Measurements from ENCODE around the gene ARRB1.

ARRB1 gene

DNA sequence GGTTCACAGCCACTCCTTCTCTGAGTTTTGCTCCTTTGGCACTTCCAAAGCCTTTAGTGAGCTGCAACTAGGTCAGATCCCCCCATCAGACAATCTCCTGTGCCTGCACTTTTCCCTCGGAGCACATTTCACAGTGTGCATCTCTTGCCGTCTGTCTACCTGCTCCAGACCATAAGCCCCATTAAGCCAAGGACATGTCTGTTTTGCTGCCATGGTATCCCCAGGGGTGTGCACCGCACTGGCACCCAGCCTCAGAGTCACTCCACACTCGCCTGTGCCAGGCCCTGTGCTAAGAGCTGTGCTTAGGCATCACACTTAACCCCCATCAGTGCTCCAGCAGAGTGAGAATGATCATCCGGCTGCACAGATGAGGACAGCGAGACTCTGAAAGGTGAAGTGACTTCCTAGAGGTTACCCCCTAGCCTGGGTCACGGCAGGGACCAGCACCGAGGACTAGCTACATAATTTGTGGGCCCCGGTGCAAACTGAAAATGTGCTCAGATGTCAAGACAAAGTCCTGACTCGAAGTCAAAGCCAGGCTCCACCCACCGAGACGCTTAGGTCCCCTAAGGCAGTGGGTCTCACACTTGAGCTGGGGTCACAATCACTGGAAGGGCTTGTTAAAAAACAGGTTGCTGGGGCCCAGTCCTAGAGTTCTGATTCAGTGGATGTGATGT lies 33.9 kb downstream of the ARRB1 start:
- no peak overlapping the region for H3K9ac ChIP-seq (ENCODE audit: low read depth, low read length)
- H3K9me3 ChIP-seq (ENCODE audit: insufficient read depth, low read depth, low read length), result no peaks in the 10 kb centered on the region
- H3K4me3 ChIP-seq (ENCODE audit: low read length), result no peak overlapping the region
- H3K27me3 ChIP-seq (ENCODE audit: insufficient read depth, low read length), result no peaks in the 10 kb centered on the region
- 77% methylated on average over 12 of the region's 12 CpGs for WGBS
- 0 out of 2 replicates have a peak, but pooled peaks cover 3% of the 10 kb centered on the region for H3K4me1 ChIP-seq (ENCODE audit: insufficient read depth, low read length)
- H3K36me3 ChIP-seq (ENCODE audit: insufficient read depth, low read length), result no peaks in the 10 kb centered on the region
- H3K27ac ChIP-seq (ENCODE audit: low read depth, low read length), result no peak overlapping the region

DNA sequence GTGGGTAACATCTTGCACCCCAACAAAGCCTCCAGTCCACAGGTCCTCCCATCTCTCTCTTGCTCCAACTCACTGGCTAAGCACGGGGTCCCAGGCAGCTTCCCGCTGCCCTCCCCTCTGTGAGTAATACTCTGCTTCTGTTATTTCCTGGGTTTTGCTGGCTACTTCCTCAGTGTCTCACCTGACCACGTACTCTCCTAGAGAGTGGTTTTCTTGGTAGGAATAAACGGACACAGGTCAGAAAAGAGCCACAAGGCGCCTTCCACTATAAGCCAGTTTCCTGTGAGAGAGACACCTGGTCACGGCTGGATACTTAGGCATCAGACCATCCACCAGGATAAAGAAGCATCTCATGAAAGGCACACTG lies 36.0 kb downstream of the ARRB1 start:
- 93% methylated on average over 6 of the region's 6 CpGs for WGBS
- no peaks in the 10 kb centered on the region for H3K9me3 ChIP-seq (ENCODE audit: insufficient read depth, low read depth, low read length)
- no peak overlapping the region for H3K9ac ChIP-seq (ENCODE audit: low read depth, low read length)

GRCh38 chr11:75314771-75315438 lies 36.6 kb downstream of the ARRB1 start:
- Histone ChIP-seq H3K9ac (ENCODE audit: low read depth, low read length) (no peak overlapping the region), H3K27ac (ENCODE audit: low read depth, low read length) (no peak overlapping the region), H3K4me3 (ENCODE audit: low read length) (no peak overlapping the region), H3K9me3 (ENCODE audit: insufficient read depth, low read depth, low read length) (no peaks in the 10 kb centered on the region), H3K27me3 (ENCODE audit: insufficient read depth, low read length) (no peaks in the 10 kb centered on the region), H3K4me1 (ENCODE audit: insufficient read depth, low read length) (0 out of 2 replicates have a peak, but pooled peaks cover 3% of the 10 kb centered on the region), H3K36me3 (ENCODE audit: insufficient read depth, low read length) (no peaks in the 10 kb centered on the region)
- 87% methylated on average over 16 of the region's 16 CpGs for whole genome bisulfite sequencing

More for the DNA sequence above, 36.0 kb downstream of the ARRB1 start:
- H3K36me3 ChIP-seq (ENCODE audit: insufficient read depth, low read length), result no peaks in the 10 kb centered on the region
- no peaks in the 10 kb centered on the region for H3K27me3 ChIP-seq (ENCODE audit: insufficient read depth, low read length)
- no peak overlapping the region for H3K27ac ChIP-seq (ENCODE audit: low read depth, low read length)
- 0 out of 2 replicates have a peak, but pooled peaks cover 3% of the 10 kb centered on the region for H3K4me1 ChIP-seq (ENCODE audit: insufficient read depth, low read length)
- no peak overlapping the region for H3K4me3 ChIP-seq (ENCODE audit: low read length)

- H3K36me3 ChIP-seq (ENCODE audit: insufficient read depth, low read length), result no peaks in the 10 kb centered on the region
- no peaks in the 10 kb centered on the region for H3K27me3 ChIP-seq (ENCODE audit: insufficient read depth, low read length)
- H3K4me1 ChIP-seq (ENCODE audit: insufficient read depth, low read length), result 0 out of 2 replicates have a peak, but pooled peaks cover 3% of the 10 kb centered on the region
- H3K27ac ChIP-seq (ENCODE audit: low read depth, low read length), result no peak overlapping the region
- WGBS, result 83% methylated on average over 8 of the region's 8 CpGs
- H3K9ac ChIP-seq (ENCODE audit: low read depth, low read length), result no peak overlapping the region
- H3K4me3 ChIP-seq (ENCODE audit: low read length), result no peak overlapping the region
- no peaks in the 10 kb centered on the region for H3K9me3 ChIP-seq (ENCODE audit: insufficient read depth, low read depth, low read length)
Measured at GRCh38 chr11:75313513-75314272, 37.8 kb downstream of the ARRB1 start.

GRCh38 chr11:75312346-75312745 lies 39.1 kb downstream of the ARRB1 start:
- no peak overlapping the region for H3K4me3 ChIP-seq (ENCODE audit: low read length)
- H3K27me3 ChIP-seq (ENCODE audit: insufficient read depth, low read length), result no peaks in the 10 kb centered on the region
- no peak overlapping the region for H3K9ac ChIP-seq (ENCODE audit: low read depth, low read length)
- no peaks in the 10 kb centered on the region for H3K4me1 ChIP-seq (ENCODE audit: insufficient read depth, low read length)
- WGBS, result 93% methylated on average over 2 of the region's 2 CpGs
- H3K9me3 ChIP-seq (ENCODE audit: insufficient read depth, low read depth, low read length), result no peaks in the 10 kb centered on the region
- H3K36me3 ChIP-seq (ENCODE audit: insufficient read depth, low read length), result no peaks in the 10 kb centered on the region
- no peak overlapping the region for H3K27ac ChIP-seq (ENCODE audit: low read depth, low read length)

GRCh38 chr11:75311858-75312288 lies 39.6 kb downstream of the ARRB1 start:
- Histone ChIP-seq H3K27ac (ENCODE audit: low read depth, low read length) (no peak overlapping the region), H3K27me3 (ENCODE audit: insufficient read depth, low read length) (no peaks in the 10 kb centered on the region), H3K36me3 (ENCODE audit: insufficient read depth, low read length) (no peaks in the 10 kb centered on the region), H3K9ac (ENCODE audit: low read depth, low read length) (no peak overlapping the region), H3K9me3 (ENCODE audit: insufficient read depth, low read depth, low read length) (no peaks in the 10 kb centered on the region), H3K4me1 (ENCODE audit: insufficient read depth, low read length) (no peaks in the 10 kb centered on the region), H3K4me3 (ENCODE audit: low read length) (no peak overlapping the region)
- 89% methylated on average over 13 of the region's 13 CpGs for WGBS

DNA sequence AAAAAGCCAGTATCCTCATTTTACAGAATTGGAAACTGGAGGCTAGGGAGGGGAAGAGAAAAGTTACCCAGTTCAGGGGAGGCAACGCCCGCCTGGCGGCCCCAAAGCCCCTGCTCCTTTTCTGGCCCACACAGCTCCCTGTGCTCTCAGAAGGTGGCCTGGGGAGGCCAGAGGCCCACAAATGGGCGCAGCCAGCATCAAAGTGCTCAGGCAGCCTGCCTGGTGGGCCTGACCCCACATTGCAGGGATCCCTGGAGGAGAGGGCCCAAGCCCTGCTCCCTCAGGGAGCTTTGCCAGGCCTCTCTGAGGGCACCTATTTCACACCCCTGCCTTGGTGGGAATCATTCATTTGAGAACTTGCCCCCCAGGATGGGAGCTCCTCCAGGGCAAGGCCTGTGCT lies 42.5 kb downstream of the ARRB1 start:
- WGBS, result 92% methylated on average over 4 of the region's 4 CpGs
- no peak overlapping the region for H3K27ac ChIP-seq (ENCODE audit: low read depth, low read length)
- no peaks in the 10 kb centered on the region for H3K9me3 ChIP-seq (ENCODE audit: insufficient read depth, low read depth, low read length)
- no peak overlapping the region for H3K9ac ChIP-seq (ENCODE audit: low read depth, low read length)
- no peaks in the 10 kb centered on the region for H3K27me3 ChIP-seq (ENCODE audit: insufficient read depth, low read length)
- H3K4me3 ChIP-seq (ENCODE audit: low read length), result no peak overlapping the region
- H3K4me1 ChIP-seq (ENCODE audit: insufficient read depth, low read length), result peaks cover 6% of the 10 kb centered on the region; the same call in 1 of the 2 replicates
- no peaks in the 10 kb centered on the region for H3K36me3 ChIP-seq (ENCODE audit: insufficient read depth, low read length)

GRCh38 chr11:75308116-75308515 lies 43.3 kb downstream of the ARRB1 start:
- H3K36me3 ChIP-seq (ENCODE audit: insufficient read depth, low read length), result no peaks in the 10 kb centered on the region
- WGBS, result 97% methylated on average over 7 of the region's 7 CpGs
- no peak overlapping the region for H3K9ac ChIP-seq (ENCODE audit: low read depth, low read length)
- H3K9me3 ChIP-seq (ENCODE audit: insufficient read depth, low read depth, low read length), result no peaks in the 10 kb centered on the region
- H3K27me3 ChIP-seq (ENCODE audit: insufficient read depth, low read length), result no peaks in the 10 kb centered on the region
- no peak overlapping the region for H3K4me3 ChIP-seq (ENCODE audit: low read length)
- H3K27ac ChIP-seq (ENCODE audit: low read depth, low read length), result no peak overlapping the region
- H3K4me1 ChIP-seq (ENCODE audit: insufficient read depth, low read length), result peaks cover 15% of the 10 kb centered on the region

- H3K27ac ChIP-seq (ENCODE audit: low read depth, low read length), result no peak overlapping the region
- H3K36me3 ChIP-seq (ENCODE audit: insufficient read depth, low read length), result no peaks in the 10 kb centered on the region
- no peaks in the 10 kb centered on the region for H3K27me3 ChIP-seq (ENCODE audit: insufficient read depth, low read length)
- no peaks in the 10 kb centered on the region for H3K9me3 ChIP-seq (ENCODE audit: insufficient read depth, low read depth, low read length)
- H3K9ac ChIP-seq (ENCODE audit: low read depth, low read length), result no peak overlapping the region
- 69% methylated on average over 3 of the region's 3 CpGs for WGBS
- H3K4me3 ChIP-seq (ENCODE audit: low read length), result no peak overlapping the region
- H3K4me1 ChIP-seq (ENCODE audit: insufficient read depth, low read length), result peaks cover 15% of the 10 kb centered on the region
Measured at GRCh38 chr11:75307058-75307457, 44.4 kb downstream of the ARRB1 start.

- 89% methylated on average over 10 of the region's 10 CpGs for WGBS
Measured at GRCh38 chr11:75306529-75306928, 44.9 kb downstream of the ARRB1 start.

DNA sequence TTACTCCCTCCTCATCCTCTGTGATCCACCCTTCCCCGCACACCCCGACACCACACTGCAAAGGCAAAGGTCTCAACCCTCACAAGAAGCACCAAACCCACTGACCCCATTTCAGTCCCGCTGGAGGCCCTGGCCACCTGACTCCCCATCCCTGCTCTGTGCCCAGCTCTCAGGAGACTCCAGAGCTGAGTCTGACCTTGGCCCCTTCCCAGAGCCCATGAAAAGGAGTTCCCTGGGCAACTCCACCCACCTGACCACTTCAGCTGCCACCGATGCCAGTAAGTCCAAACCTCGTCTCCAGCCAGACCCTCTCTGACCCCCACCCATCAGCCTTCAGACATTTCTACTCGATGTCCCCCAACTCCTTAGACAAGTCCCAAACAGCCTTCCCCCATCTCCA lies 45.5 kb downstream of the ARRB1 start:
- H3K36me3 ChIP-seq (ENCODE audit: insufficient read depth, low read length), result no peaks in the 10 kb centered on the region
- H3K27ac ChIP-seq (ENCODE audit: low read depth, low read length), result no peak overlapping the region
- H3K4me1 ChIP-seq (ENCODE audit: insufficient read depth, low read length), result peaks cover 15% of the 10 kb centered on the region
- H3K9me3 ChIP-seq (ENCODE audit: insufficient read depth, low read depth, low read length), result no peaks in the 10 kb centered on the region
- H3K4me3 ChIP-seq (ENCODE audit: low read length), result no peak overlapping the region
- H3K9ac ChIP-seq (ENCODE audit: low read depth, low read length), result no peak overlapping the region
- no peaks in the 10 kb centered on the region for H3K27me3 ChIP-seq (ENCODE audit: insufficient read depth, low read length)
- 94% methylated on average over 6 of the region's 6 CpGs for WGBS

More at GRCh38 chr11:75306529-75306928, 44.9 kb downstream of the ARRB1 start:
- Histone ChIP-seq H3K4me1 (ENCODE audit: insufficient read depth, low read length) (peaks cover 15% of the 10 kb centered on the region), H3K9me3 (ENCODE audit: insufficient read depth, low read depth, low read length) (no peaks in the 10 kb centered on the region), H3K27ac (ENCODE audit: low read depth, low read length) (no peak overlapping the region), H3K9ac (ENCODE audit: low read depth, low read length) (no peak overlapping the region), H3K36me3 (ENCODE audit: insufficient read depth, low read length) (no peaks in the 10 kb centered on the region), H3K4me3 (ENCODE audit: low read length) (no peak overlapping the region), H3K27me3 (ENCODE audit: insufficient read depth, low read length) (no peaks in the 10 kb centered on the region)

Data from HUES64 (cell line).